ENCODE results near the gene MCCC1. TPM values are rescaled to one million over a fixed set of nuclear protein-coding genes. Genes with fewer than 3 reads are reported as not detected.
A peak's percentile ranks its signal among the peaks of the same experiment; 100 is the strongest.
"Not testable (repeated sequence)": the region's sequence is repeated elsewhere in the genome, so short reads cannot be mapped to it uniquely, and the experiment has no call there.

MCCC1 gene
- total and polyA plus RNA-seq, 2 of the 4 experiments (the other 2 are of a cell fraction), result 14.2 to 17.9 TPM

- ChIA-PET POLR2A (ENCODE audit: unreplicated experiment) (no interaction called here), CTCF (no interaction called here)
- no peak overlapping the region for H4K8ac ChIP-seq (ENCODE audit: low read depth in 2 of 2, low read length in 2 of 2)
- no peak overlapping the region for H3K9ac ChIP-seq (ENCODE audit: low read depth, low read length)
- no TSS peak for BruUV-seq (replicated peaks)
- H4K20me1 ChIP-seq (ENCODE audit: insufficient read depth, low read length), result no peaks in the 10 kb centered on the region
- no peak overlapping the region for H2BK5ac ChIP-seq (ENCODE audit: low read depth, low read length, poor library complexity, severe bottlenecking)
- dilution Hi-C loops (cut with HindIII; ENCODE audit: low sequenced_read_pairs, unreplicated experiment), result no loop called here
- WGBS, 2 experiments (ENCODE audit: extremely low coverage in 2 of 2, insufficient read length in 1 of 2), result no CpG with 5 or more reads among the region's 1 CpG
- H3K4me2 ChIP-seq (ENCODE audit: low read depth, low read length), result no peak overlapping the region
- no peak overlapping the region for H2BK20ac ChIP-seq (ENCODE audit: low read depth, low read length)
- TF ChIP-seq ELK1 (IDR thresholded peaks at IDR 0.05; ENCODE audit: borderline replicate concordance, low read depth, low read length) (no peak), CEBPB (IDR thresholded peaks at IDR 0.05; ENCODE audit: low read depth, low read length) (peak; percentile 34)
- no peak overlapping the region for H2BK15ac ChIP-seq (ENCODE audit: low read depth, low read length)
- peaks cover 7% of the 10 kb centered on the region for H3K36me3 ChIP-seq (ENCODE audit: control insufficient read depth, insufficient read depth, low read length)
- no peak overlapping the region for H3K18ac ChIP-seq (ENCODE audit: low read depth, low read length)
- DNase-seq (no peak), ATAC-seq (ENCODE audit: low read depth) (no peak)
- H2AK5ac ChIP-seq (ENCODE audit: low read depth, low read length), result no peak overlapping the region
- no peak overlapping the region for H3K56ac ChIP-seq (ENCODE audit: extremely low read depth, insufficient read depth, low read length)
- no peak overlapping the region for H4K91ac ChIP-seq (ENCODE audit: insufficient read depth, low read depth, low read length)
- H3K9me3 ChIP-seq (ENCODE audit: control insufficient read depth, insufficient read depth, low read length), result no peaks in the 10 kb centered on the region
- H2AK9ac ChIP-seq (replicated peaks; ENCODE audit: low read depth, low read length, poor library complexity), result no peak overlapping the region
- H3K4me3 ChIP-seq (ENCODE audit: insufficient read depth, low read depth, low read length), result no peak overlapping the region
- in situ Hi-C loops (cut with MboI; ENCODE audit: low sequenced_read_pairs), result no loop called here
- H2BK120ac ChIP-seq (ENCODE audit: low read depth, low read length), result no peak overlapping the region
- intact Hi-C loops (cut with micrococcal nuclease), result no loop called here
- no peak overlapping the region for H2AFZ ChIP-seq (replicated peaks; ENCODE audit: low read length, poor library complexity)
- no peak overlapping the region for H3K27ac ChIP-seq (ENCODE audit: insufficient read depth, low read length)
- no peaks in the 10 kb centered on the region for H3K4me1 ChIP-seq (ENCODE audit: control insufficient read depth, insufficient read depth, low read length)
- no peaks in the 10 kb centered on the region for H3K27me3 ChIP-seq (ENCODE audit: control insufficient read depth, insufficient read depth, low read length)
- peaks cover 0 to 3% of the 10 kb centered on the region in 2 experiments; a peak in 1 of 4 replicates for H3K79me1 ChIP-seq (ENCODE audit: low read depth in 1 of 2, low read length in 2 of 2)
- no peak overlapping the region for H3K23ac ChIP-seq (ENCODE audit: low read depth, low read length)
- H3K9me1 ChIP-seq (ENCODE audit: insufficient read depth, low read length), result no peaks in the 10 kb centered on the region
- no peak overlapping the region for H4K5ac ChIP-seq (ENCODE audit: low read depth, low read length)
- H3K14ac ChIP-seq (replicated peaks; ENCODE audit: low read depth, low read length), result no peak overlapping the region
- H3K4ac ChIP-seq (ENCODE audit: low read depth, low read length), result no peak overlapping the region
Observed at GRCh38 chr3:183069086-183069485, 30.2 kb downstream of the MCCC1 start.

- H3K36me3 ChIP-seq (ENCODE audit: control insufficient read depth, insufficient read depth, low read length); intact Hi-C loops (cut with micrococcal nuclease); H3K18ac ChIP-seq (ENCODE audit: low read depth, low read length); BruUV-seq (replicated peaks); dilution Hi-C loops (cut with HindIII; ENCODE audit: low sequenced_read_pairs, unreplicated experiment); H2BK15ac ChIP-seq (ENCODE audit: low read depth, low read length); H3K4me1 ChIP-seq (ENCODE audit: control insufficient read depth, insufficient read depth, low read length); H3K4me2 ChIP-seq (ENCODE audit: low read depth, low read length); H4K20me1 ChIP-seq (ENCODE audit: insufficient read depth, low read length); ATAC-seq (ENCODE audit: low read depth); H2AFZ ChIP-seq (replicated peaks; ENCODE audit: low read length, poor library complexity); H2BK20ac ChIP-seq (ENCODE audit: low read depth, low read length); H4K8ac ChIP-seq (ENCODE audit: low read depth in 2 of 2, low read length in 2 of 2); H3K56ac ChIP-seq (ENCODE audit: extremely low read depth, insufficient read depth, low read length); H3K27me3 ChIP-seq (ENCODE audit: control insufficient read depth, insufficient read depth, low read length); H3K9ac ChIP-seq (ENCODE audit: low read depth, low read length); in situ Hi-C loops (cut with MboI; ENCODE audit: low sequenced_read_pairs); H3K79me1 ChIP-seq (ENCODE audit: low read depth in 1 of 2, low read length in 2 of 2); POLR2A ChIA-PET (ENCODE audit: unreplicated experiment); H4K91ac ChIP-seq (ENCODE audit: insufficient read depth, low read depth, low read length); H2AK9ac ChIP-seq (replicated peaks; ENCODE audit: low read depth, low read length, poor library complexity); H3K14ac ChIP-seq (replicated peaks; ENCODE audit: low read depth, low read length); DNase-seq; H2BK5ac ChIP-seq (ENCODE audit: low read depth, low read length, poor library complexity, severe bottlenecking); H3K27ac ChIP-seq (ENCODE audit: insufficient read depth, low read length); H2BK120ac ChIP-seq (ENCODE audit: low read depth, low read length); CTCF ChIA-PET; H4K5ac ChIP-seq (ENCODE audit: low read depth, low read length); H3K4ac ChIP-seq (ENCODE audit: low read depth, low read length); H3K4me3 ChIP-seq (ENCODE audit: insufficient read depth, low read depth, low read length); H2AK5ac ChIP-seq (ENCODE audit: low read depth, low read length); H3K9me3 ChIP-seq (ENCODE audit: control insufficient read depth, insufficient read depth, low read length); H3K23ac ChIP-seq (ENCODE audit: low read depth, low read length); H3K9me1 ChIP-seq (ENCODE audit: insufficient read depth, low read length): not testable (repeated sequence)
- no CpG with 5 or more reads among the region's 2 CpGs for WGBS, 2 experiments (ENCODE audit: extremely low coverage in 2 of 2, insufficient read length in 1 of 2)
Observed at GRCh38 chr3:183066891-183067290, 32.4 kb downstream of the MCCC1 start.
